ENCODE data around the gene ARHGAP12.

ARHGAP12 gene

DNA sequence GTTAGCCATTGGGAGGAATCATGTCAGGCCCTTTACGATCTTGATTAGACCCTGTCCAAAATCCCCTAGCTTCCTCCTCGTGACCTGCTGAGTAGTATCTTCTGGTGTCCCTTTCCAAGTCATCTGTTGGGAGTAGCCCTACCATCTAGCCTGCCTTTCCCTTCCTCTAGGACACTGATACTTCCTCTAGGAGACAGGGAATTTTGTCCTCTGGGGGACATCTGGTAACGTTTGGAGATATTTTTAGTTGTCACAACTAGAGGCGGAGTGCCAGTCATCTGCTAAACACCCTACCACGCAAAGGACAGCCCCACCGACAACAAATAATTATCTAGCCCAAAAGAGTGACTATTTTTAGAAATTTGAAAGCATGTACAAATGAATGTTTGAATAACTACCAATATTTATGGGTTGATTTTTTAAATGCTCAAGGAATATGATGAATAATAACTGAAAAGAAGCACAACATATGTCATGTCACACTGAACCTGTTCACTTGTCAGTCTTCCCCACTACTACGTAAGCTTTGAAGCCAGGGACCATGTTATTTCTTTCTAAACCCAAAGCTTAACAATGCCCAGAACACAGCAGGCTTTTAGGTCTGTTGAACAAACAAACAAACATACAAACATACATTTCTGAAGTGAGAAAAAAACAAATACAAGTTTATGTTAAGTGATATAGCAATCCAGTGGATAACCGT lies 105.9 kb downstream of the ARHGAP12 start:
- DNase-seq (ENCODE audit: low read depth in 2 of 2), result no peak

DNA sequence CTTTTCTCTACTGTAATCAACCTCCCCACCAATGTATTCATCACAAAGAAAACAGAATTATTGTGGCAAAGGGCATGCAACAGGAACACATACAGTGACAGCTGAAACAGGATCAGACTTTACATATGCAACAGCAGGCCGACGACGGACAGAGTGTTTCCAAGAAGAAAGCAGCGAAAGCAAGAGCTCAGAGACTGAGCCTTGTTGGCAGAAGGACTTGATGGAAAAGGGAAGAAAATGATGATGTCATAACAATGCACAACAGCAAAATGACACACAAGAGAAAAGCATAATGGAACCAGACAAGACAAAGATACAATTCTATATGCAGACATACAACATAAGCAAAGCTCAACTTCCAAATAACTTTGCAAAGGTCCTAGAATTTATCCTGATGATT lies 106.5 kb downstream of the ARHGAP12 start:
- no peak for DNase-seq (ENCODE audit: low read depth in 2 of 2)

DNA sequence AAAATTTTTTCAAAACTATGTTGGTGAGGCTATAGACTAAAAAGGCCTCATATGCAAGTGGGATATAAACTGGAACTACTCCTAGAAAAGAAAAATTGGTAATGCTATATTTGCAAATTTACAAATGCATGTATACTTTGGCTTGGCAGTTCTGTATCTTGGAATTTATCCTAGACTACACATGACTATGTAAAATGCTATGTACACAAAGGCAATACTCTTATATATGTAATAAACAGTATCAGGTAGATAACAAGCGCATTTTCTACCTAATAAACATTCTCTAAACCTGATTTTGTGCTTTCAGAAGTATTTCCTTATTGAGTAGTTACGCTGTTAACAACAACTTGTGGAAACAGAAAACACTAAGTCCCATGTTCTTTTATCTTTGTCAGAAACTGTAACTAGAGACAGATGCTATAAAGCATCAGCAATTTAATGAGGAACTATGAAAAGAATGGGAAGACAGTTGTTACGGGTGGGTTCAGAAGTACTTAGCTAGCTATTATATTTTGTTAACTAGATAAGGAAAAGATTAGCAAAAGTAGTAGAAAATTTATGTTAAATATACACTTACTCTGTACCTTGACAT lies 107.8 kb downstream of the ARHGAP12 start:
- DNase-seq (ENCODE audit: low read depth in 2 of 2), result no peak

DNA sequence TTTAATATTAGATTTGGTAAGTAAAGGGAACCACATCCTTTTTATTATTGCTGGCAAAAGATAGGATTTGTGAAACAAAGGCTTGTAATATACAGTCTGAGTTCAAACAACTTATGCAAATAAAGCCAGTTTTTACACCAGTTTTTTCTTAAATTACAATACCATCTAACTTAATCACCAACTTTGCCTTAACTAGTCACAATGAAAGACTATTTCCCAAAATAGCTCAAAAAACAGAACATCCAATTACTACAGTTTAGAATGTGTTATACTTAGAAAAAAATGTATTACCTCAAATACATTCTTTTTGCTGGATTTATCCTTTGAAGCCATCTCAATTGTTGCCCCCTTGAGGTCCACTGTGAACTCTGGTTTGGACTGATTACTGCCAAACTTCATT lies 108.5 kb downstream of the ARHGAP12 start:
- DNase-seq (ENCODE audit: low read depth in 2 of 2), result no peak

DNA sequence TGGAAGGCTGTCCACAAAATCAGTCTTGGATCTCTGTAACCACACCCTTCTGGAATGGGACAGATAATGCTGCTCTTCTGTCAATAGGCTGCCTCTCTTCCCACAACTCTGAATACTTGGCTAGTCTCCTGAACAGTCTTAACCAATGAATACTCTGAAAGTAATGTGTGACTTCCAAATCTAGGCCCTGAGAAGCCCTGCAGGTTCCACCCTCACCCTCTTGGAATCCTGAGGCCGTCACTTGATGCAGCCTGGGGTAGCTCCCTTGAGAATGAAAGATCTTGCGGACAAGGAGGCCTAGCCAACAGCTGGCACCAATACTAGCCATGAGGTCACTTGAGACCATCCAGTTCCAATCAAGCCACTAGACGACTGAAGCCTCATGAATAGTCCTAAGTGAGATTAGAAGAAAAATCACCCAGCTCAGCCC lies 109.2 kb downstream of the ARHGAP12 start:
- DNase-seq (ENCODE audit: low read depth in 2 of 2), result no peak

DNA sequence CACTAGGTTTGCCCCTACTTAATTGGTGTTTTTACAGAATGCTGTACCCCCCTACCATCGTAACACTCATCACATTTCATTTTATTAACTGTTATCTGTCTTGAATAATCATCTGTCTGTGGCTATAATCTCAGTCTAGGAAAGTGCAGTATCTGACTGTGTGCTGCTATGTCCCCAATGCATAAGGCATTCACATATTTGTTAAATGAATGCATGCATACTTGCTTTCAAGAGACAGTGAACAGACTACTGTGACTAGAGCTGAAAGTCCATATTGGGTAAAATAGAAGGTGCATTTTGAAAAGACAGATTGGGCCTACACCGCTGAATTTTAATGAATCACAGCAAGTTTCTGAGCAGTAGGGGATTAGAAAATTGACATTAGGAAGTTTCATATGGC lies 112.3 kb downstream of the ARHGAP12 start:
- peak; percentile 80 to 81 for DNase-seq (ENCODE audit: low read depth in 2 of 2)

DNA sequence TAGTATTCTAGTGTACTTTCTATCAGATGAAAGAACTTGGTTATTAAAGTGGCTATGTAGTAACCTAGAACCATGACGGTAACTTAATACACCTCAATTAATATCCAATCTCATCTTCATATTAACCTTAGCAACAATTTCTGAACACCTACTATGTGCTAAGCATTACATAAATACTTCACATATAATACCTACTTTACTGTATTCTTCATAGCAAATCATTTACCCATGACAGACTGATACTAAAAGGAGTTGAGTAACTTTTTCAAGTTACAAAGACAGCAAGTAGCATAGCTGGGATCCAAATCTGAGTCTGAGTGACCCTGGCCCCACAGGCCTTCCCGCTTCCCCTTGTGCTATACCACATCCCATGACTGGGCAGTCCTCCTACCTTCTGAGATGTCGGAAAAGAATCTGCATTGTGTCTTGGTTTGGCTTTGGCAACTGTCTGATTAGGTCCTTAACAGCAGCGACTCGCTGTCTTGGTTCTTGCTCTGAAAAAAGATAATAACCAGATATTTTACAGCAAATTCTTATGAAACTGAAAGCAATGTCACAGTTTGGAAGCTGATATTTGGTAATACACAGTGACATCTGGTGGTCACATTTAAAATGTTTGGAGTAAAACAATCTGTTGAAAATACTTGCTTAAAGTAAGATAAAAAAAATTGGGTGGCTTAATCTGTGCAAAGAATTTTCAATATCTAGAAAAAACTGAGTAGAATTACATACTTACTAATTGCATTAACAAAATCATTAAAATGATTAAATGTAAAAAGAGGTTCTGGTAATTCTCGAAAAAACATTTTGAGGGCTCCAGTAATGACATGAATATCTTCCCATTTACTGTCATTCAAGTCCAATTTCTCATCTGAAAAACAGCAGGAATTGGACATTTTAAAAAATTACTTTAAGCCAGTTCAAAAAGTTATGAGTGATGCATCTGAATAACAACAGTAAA lies 120.1 kb downstream of the ARHGAP12 start:
- peak; percentile 56 to 67 for DNase-seq (ENCODE audit: low read depth in 2 of 2)

DNA sequence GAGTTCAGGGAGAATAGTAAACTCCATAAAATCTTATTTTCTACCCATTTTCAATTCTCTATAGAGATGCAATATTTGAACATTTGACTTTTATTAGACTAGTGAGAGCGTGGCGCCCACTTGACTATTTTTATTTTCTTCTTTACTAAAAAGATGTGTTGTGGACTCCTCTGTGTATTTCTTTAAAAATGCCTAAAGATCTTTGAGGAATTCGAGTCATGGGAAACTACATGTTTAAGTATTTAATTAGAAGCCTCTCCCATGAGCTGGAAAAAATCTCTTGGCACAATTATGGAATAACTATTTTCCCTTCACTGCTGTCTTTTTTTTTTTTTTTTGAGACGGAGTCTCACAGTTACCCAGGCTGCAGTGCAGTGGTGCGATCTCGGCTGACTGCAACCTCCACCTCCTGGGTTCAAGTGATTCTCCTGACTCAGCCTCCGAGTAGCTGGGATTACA lies 124.2 kb downstream of the ARHGAP12 start:
- DNase-seq (ENCODE audit: low read depth in 2 of 2), result peak; percentile 29 to 31

DNA sequence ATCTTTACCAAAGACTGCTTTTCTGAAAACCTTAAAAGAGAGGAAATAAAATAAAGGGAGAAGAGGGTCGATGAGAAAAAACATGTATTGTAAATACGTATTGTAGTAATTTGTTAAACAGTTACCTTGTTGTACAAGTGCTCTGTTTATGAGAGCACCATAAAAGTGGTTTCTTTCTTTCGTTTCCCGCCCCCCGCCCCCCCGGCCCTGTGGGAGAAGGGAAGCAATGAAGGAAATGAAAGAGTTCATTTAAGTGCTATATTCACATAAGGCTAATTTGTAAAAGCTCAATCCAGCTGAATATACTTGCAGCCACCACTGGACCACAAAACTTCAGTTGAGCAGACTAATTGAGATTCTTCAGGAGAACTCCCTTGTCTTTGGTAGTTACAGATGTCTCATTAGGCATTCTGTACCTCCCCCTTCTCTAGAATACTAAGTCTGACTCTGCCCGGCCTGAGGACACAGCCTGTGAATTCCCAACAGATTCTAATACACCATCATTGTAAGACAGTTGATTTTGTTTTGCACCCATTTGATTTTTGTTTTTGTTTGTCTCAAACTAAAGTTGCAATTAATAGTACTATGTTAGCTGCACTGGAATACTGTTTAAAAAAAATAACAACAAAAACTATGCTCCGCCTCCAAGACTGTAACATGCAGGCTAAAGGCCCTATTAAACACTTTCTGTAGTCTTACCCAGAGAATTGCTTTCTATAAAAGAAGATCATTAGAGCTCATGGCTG lies 124.9 kb downstream of the ARHGAP12 start:
- DNase-seq (ENCODE audit: low read depth in 2 of 2), result peak; percentile 22 to 26

DNA sequence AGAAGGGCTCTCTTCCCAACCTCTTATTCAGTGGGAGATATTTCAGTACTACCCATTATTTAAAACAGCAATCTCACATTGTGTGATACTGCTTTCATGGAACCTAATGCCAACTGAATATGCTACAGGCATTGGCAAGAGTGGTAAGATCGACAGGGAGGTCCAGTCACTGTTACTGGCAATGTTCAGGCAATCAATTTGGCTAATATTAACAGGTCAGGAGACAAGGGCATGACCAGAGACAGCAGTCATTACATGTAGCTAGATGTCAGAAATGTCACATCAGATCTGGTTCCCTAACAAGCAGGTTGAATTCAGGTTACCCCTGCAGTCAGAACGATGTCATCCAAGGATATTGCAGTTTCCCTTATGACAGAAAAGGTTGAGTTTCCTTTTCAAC lies 129.4 kb downstream of the ARHGAP12 start:
- no peak for DNase-seq (ENCODE audit: low read depth in 2 of 2)

DNA sequence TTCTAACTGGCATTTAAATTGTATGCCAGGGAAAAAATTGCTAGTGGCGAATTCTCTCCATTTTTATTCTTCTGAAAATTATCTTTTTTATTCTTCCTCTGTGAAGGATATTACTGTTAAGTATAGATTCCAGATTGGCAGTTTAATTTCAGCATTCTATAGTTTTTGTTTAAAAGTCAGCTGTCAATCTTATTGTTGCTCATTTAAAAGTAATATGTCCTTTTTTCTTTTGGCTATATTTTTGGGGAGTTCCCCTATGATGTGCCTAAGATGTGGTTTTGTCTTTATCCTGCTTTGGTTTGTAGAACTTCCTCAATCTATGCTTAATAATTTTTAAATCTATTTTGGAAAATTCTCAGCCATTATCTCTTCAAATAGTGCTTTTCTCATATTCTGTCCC lies 135.9 kb downstream of the ARHGAP12 start:
- no peak for DNase-seq (ENCODE audit: low read depth in 2 of 2)

DNA sequence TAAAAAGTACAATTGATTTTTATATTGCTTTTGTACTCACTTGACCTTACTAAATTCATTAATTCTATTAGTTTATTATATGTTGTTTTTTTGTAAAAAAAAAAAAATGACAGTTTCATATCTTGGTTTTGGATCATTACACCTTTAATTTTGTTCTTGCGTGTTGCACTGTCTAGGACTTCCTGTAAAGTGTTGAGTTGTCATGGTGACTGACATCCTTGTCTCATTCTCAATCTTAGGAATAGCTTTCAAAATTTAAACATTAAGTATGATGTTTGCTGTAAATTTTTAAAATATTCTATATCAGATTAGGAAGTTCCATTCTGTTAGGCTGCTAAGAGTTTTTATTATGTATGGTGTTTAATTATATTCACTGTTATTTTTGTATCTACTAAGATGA lies 139.1 kb downstream of the ARHGAP12 start:
- no peak for DNase-seq (ENCODE audit: low read depth in 2 of 2)

DNA sequence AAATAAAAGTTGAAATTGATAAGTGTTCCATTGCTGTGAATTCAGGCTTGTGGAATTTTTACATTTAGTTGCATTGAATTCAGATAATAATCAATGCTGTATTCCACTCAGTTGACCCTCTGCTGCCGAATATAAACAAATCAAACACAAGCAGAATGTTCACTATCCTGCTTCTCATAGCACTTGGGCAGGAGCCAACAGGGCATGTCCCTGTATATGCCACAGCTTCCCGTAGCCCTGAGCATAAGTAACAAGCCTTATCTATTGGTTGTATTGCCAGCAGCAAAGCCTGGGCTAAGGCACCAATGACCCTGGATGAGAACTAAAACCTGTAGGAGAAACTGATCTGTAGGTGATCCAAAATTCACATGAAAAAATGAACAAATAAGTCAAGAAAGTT lies 145.9 kb downstream of the ARHGAP12 start:
- DNase-seq (ENCODE audit: low read depth in 2 of 2), result no peak

DNA sequence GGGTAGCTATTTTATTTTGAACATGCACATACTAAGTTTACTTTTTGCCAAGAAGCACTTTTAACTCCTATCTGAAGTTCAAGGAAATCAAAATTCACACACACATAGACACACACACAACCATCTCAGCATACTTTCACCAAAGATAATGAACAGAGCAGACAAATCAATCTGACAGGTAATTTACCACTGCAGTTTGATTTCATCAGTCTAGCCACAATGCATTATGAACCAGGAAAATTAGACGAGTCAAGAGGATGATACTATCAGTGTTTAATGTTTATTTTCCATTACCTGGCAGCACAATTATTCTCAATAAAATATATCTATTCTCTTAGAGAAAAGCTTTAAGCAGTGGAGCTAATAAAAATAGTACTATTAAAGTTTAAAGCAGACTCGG lies 147.9 kb downstream of the ARHGAP12 start:
- DNase-seq (ENCODE audit: low read depth in 2 of 2), result no peak

DNA sequence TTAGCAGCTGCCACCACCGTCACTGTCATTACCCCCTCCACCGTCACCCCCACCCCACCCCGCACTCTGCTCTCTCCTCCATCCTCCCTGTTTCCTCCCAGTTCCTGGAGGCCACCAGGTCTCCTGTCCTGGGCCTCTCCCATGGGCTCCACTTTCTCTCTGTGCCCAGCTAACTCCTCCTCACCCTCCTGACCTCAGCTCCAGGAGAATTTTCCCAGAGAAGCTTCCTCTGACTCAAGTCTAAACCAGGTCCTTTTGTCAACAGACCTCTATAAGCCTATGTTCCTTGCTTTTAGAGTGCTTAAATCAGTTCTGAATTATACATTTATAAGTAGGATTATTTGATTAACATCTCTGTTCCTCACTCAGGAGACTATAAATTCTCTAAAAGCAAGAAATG lies 150.0 kb downstream of the ARHGAP12 start:
- no peak for DNase-seq (ENCODE audit: low read depth in 2 of 2)

DNA sequence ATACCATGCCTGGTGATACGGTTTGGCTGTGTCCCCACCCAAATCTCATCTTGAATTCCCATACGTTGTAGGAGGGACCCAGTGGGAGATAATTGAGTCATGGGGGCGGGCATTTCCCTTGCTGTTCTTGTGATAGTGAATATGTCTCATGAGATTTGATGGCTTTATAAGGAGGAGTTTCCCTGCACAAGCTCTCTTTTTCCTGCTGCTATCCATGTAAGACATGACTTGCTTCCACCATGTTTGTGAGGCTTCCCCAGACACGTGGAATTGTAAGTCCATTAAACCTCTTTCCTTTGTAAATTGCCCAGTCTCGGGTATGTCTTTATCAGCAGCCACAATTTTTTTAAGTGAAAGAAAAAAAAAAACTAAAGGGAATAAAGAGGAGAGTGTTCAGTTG lies 152.5 kb downstream of the ARHGAP12 start:
- DNase-seq (ENCODE audit: low read depth in 2 of 2), result no peak

DNA sequence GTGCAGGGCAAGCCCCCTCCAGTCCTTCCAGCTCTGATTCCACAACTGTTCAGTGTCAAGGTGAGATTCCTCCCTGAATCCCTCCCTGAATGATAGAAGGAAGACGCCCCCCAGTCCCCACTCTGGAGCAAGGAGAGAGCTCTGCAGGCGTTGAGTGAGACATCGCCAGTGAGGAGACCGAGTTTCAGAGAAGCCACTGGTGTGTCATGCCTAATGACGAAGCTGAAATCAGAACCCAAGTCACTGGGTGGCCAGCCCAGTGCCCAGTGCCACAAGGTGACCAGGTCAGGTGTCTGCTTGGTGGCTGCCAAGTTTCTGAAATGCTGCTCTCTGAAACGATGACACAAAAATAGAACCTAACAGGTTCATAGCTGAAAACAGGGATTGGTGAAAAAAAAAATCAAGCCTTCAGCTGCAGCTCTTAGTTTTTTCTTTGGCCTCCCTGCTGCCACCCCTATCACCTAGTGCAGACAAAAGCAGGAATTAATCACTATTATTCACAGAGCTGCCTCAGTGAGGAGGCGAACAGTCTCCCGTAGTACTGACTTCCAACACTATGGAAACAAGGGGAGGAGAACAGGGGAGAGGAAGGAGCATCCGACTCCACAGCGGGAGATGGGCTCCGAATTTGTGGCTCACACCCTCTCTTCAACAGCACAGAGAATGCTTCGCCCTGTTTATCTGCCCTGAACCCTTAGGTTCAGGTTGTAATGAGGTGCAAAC lies 153.5 kb downstream of the ARHGAP12 start:
- DNase-seq (ENCODE audit: low read depth in 2 of 2), result no peak

DNA sequence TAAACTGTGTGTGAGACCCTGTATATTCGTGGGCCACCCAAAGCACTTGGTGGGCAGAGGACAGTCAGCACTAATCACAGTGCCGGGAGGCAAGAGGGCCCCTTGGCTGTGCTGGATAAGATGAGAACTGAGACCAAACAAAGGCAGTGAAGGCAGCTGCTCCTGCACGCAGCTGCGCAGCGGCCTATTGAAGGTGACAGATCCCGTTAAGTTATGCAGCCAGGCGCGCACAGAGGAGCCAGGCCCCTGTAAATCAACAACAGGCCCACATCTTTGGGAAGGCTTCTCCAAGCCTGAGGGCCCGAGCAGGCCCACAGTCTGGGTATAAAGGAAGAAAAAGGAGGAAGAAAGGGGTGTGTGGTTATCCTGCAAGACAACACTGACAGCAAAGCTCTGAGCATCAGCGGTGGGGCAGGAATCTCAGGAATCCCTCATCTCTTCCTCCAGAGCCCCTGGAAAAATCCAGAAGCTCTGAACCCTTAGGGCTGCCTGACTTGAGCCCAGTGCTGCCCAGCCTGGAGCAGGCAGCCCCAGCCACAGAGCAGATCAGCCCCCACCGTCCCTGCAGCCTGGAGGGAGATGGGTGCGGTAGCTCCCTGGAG lies 154.2 kb downstream of the ARHGAP12 start:
- peak in 1 of 2 experiments; percentile 34 for DNase-seq (ENCODE audit: low read depth in 2 of 2)

DNA sequence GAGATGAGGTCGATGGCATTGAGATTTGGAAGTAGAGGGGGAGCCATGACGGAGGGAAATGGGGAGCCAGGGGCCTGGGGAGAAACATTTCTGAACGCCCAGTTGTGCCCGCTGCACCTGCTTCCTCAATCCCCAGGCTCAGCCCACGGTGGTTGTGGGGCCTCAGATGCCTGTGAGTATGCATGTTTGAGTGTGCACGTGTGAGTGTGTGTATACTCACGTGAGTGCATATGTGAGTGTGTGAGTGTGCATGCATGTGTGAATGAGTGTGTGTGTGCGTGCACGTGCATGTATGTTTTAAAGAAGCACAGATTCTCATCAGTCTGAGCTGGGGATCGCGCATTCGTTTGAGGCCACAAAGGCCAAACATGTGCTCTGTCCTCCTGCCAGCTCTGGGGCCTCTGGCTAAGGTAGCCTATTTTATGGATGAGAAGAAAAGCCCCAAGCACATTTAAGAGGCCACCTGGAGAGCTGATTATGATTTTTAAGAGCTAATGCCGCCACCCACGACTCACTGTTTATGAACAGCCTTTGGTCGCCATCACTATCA lies 154.8 kb downstream of the ARHGAP12 start:
- no peak for DNase-seq (ENCODE audit: low read depth in 2 of 2)

DNA sequence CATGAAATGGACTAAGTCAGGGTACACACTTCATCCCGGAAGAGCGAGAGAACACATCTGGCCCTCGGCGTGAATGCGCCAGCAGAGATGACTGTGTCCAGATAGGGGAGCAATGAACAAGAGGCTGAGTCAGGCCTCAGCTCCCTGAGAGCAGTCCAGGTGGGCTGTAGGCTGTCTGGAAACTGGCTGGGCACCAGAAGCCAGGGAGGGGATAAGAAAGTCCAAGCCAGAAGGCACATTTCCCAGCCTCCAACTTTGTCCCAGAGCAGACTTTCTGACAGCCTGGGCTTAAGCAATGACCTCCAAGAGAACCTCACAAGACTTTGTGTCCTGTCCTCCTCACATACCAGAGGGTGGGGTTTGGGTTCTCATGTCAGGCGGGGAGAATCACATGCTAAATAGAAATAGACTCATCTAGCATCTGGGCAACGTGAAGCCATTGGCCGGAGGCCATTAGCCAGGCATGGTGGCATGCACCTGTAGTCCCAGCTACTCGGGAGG lies 157.2 kb downstream of the ARHGAP12 start:
- no peak for DNase-seq (ENCODE audit: low read depth in 2 of 2)

Data from fibroblast of skin of left quadriceps (primary cell).